ENCODE data around the gene OSBPL1A. TPM values are rescaled to one million over a fixed set of nuclear protein-coding genes. Genes with fewer than 3 reads are reported as not detected.

OSBPL1A gene
- total and polyA plus RNA-seq, 11 donors: 32.8 to 85.4 (median 71.0) TPM

- no peak for DNase-seq
- peak in 1 of 4 donors; percentile 38 for ATAC-seq
- peaks cover 0 to 14% (median 0%) of the 10 kb centered on the region in 9 donors for H3K27me3 ChIP-seq
- H3K4me3 ChIP-seq: no peak overlapping the region
- WGBS, 4 donors: 56 to 85% (median 69%) methylated on average over 2 of the region's 2 CpGs
- no peaks in the 10 kb centered on the region for H3K4me1 ChIP-seq
- intact Hi-C loops (cut with DNase I): loop anchor here in 3 of 10 donors (5.0 to 10.0 kb wide), 3 partner anchors 48 to 62 kb away; no protein-coding TSS in a partner anchor
- no peaks in the 10 kb centered on the region for H3K36me3 ChIP-seq
- peak in 8 of 12 donors; percentile 18 to 46 (median 38) for TF ChIP-seq CTCF (IDR thresholded peaks at IDR 0.05)
- TF ChIP-seq POLR2A (IDR thresholded peaks at IDR 0.05): no peak
- no peak overlapping the region for H3K27ac ChIP-seq
- H3K9me3 ChIP-seq: no peaks in the 10 kb centered on the region
These were observed 15.5 kb upstream of the OSBPL1A start for GRCh38 chr18:24413148-24413547.

DNA sequence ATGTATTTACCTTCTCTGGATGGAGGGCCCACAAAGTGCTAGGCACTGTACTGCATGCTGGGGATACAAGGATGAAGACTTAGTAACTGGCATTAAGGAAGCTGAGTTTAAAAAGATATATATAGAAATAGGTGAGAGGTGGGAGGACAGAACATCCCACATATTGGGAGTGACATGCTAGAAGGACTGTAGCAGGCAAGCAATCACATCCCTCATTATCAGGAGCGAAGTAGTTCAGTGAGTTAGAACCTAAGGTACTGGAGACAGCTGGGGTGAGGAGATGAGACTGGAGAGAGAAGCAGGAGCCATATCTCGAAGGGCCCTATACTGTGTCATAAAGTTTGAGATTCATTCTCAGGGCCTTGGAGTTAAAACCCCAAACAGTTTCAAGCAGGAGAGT lies 10.9 kb upstream of the OSBPL1A start:
- Histone ChIP-seq H3K4me1 (no peaks in the 10 kb centered on the region), H3K9me3 (no peaks in the 10 kb centered on the region), H3K27ac (no peak overlapping the region), H3K36me3 (no peaks in the 10 kb centered on the region), H3K4me3 (no peak overlapping the region), H3K27me3 (peaks cover 0 to 19% (median 0%) of the 10 kb centered on the region in 9 donors)
- TF ChIP-seq POLR2A (IDR thresholded peaks at IDR 0.05): no peak
- no peak for TF ChIP-seq CTCF (IDR thresholded peaks at IDR 0.05)
- no peak for DNase-seq
- 76 to 83% (median 82%) methylated on average over 2 of the region's 2 CpGs for WGBS, 4 donors
- no peak for ATAC-seq
- intact Hi-C loops (cut with DNase I): loop anchor here in 1 of 10 donors (5.0 kb wide), 1 partner anchor 46 kb away; no protein-coding TSS in a partner anchor

DNA sequence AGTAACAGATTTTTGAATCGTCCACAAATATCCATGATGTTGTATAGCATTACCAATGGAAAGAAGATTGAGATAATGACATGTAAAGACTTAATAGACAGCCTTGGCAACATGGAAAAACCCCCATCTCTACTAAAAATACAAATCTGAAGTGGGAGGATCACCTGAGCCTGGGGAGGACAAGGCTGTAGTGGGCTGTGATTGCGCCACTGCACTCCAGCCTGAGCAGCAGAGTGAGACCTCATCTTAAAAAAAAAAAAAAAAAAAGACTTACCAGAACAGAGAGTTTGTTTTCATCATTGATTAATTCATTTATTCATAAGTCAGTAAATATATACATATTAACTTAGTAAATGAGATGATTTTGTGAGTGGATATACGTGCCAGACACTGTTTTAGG lies 7.0 kb upstream of the OSBPL1A start:
- WGBS, 4 donors: 81 to 87% (median 83%) methylated on average over 3 of the region's 3 CpGs
- TF ChIP-seq POLR2A (IDR thresholded peaks at IDR 0.05): no peak
- H3K27me3 ChIP-seq: peaks cover 0 to 19% (median 0%) of the 10 kb centered on the region in 9 donors
- no peak for ATAC-seq
- DNase-seq: no peak
- peaks cover 0 to 7% (median 0%) of the 10 kb centered on the region in 12 donors for H3K4me1 ChIP-seq
- H3K9me3 ChIP-seq: no peaks in the 10 kb centered on the region
- no peak overlapping the region for H3K27ac ChIP-seq
- no peaks in the 10 kb centered on the region for H3K36me3 ChIP-seq
- intact Hi-C loops (cut with DNase I): loop anchor here in 2 of 10 donors (5.0 kb wide), 2 partner anchors 42 to 47 kb away; no protein-coding TSS in a partner anchor
- no peak overlapping the region for H3K4me3 ChIP-seq

DNA sequence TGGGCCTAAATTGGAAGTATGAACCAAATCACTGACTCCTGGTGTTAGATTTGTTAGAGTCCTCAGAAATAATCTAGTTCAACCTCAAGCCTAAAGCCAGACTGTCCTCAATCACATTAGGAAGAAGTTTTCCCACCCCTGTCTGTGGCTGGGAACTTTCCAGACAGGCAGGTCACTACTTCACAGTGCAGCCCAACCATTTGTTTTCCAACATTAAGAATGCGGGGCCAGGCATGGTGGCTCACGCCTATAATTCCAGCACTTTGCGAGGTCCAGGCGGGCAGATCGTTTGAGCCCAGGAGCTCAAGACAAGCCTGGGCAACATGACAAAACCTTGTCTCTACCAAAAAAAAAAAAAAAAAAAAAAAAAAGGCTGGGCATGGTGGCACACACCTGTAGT lies 5.5 kb upstream of the OSBPL1A start:
- Histone ChIP-seq H3K4me1 (peaks cover 0 to 8% (median 1%) of the 10 kb centered on the region in 12 donors), H3K9me3 (no peaks in the 10 kb centered on the region), H3K27me3 (peaks cover 0 to 11% (median 0%) of the 10 kb centered on the region in 9 donors), H3K36me3 (no peaks in the 10 kb centered on the region), H3K27ac (no peak overlapping the region), H3K4me3 (no peak overlapping the region)
- DNase-seq (no peak), ATAC-seq (no peak)
- WGBS, 4 donors: 78 to 88% (median 88%) methylated on average over 5 of the region's 5 CpGs
- TF ChIP-seq POLR2A (IDR thresholded peaks at IDR 0.05) (no peak), CTCF (IDR thresholded peaks at IDR 0.05) (no peak)
- intact Hi-C loops (cut with DNase I): loop anchor here in 2 of 10 donors (5.0 kb wide), 2 partner anchors 41 to 46 kb away; no protein-coding TSS in a partner anchor

Data from heart left ventricle (tissue), 16 donors.